Activated T-helper 17 cell treated with anti-CD3 and anti-CD28 coated beads, Interleukin-2, amount 50 U/mL, for 72 hours (primary cell): ENCODE results near the gene DAPK3. TPM values are rescaled to one million over a fixed set of nuclear protein-coding genes. Genes with fewer than 3 reads are reported as not detected.
"Not testable (repeated sequence)": the region's sequence is repeated elsewhere in the genome, so short reads cannot be mapped to it uniquely, and the experiment has no call there.

Experiments
- ATAC-seq: fragments of 150-1000 bp; cut with Tn5 transposase; replicated peaks from 2 replicates; pipeline ENCODE4 v1.10.0; 2021; ENCODE audit warnings: mild to moderate bottlenecking, moderate library complexity
- H3K27ac Mint-ChIP-seq: one replicate; pipeline ENCODE4 v1.8.0; 2022; ENCODE audit warnings: mixed read lengths
- H3K27me3 Mint-ChIP-seq: one replicate; pipeline ENCODE4 v1.8.0; 2022; ENCODE audit warnings: mixed read lengths
- H3K36me3 Mint-ChIP-seq: one replicate; pipeline ENCODE4 v1.8.0; 2022; ENCODE audit warnings: low read depth, mild to moderate bottlenecking, mixed read lengths
- H3K4me1 Mint-ChIP-seq: one replicate; pipeline ENCODE4 v1.8.0; 2022; ENCODE audit warnings: mixed read lengths
- H3K4me3 Mint-ChIP-seq: one replicate; pipeline ENCODE4 v1.8.0; 2022; ENCODE audit warnings: mild to moderate bottlenecking, mixed read lengths
- H3K9me3 Mint-ChIP-seq: one replicate; pipeline ENCODE4 v1.8.0; 2022; ENCODE audit warnings: mixed read lengths
- total RNA-seq, 2 donors: library from RNA; stranded (reverse); gene quantifications; one replicate each; pipeline ENCODE4 v1.2.3, GENCODE V29; 2022

The DAPK3 gene
- total RNA-seq, 2 donors from 2014 or later, result 37.5 to 40.6 TPM

DNA sequence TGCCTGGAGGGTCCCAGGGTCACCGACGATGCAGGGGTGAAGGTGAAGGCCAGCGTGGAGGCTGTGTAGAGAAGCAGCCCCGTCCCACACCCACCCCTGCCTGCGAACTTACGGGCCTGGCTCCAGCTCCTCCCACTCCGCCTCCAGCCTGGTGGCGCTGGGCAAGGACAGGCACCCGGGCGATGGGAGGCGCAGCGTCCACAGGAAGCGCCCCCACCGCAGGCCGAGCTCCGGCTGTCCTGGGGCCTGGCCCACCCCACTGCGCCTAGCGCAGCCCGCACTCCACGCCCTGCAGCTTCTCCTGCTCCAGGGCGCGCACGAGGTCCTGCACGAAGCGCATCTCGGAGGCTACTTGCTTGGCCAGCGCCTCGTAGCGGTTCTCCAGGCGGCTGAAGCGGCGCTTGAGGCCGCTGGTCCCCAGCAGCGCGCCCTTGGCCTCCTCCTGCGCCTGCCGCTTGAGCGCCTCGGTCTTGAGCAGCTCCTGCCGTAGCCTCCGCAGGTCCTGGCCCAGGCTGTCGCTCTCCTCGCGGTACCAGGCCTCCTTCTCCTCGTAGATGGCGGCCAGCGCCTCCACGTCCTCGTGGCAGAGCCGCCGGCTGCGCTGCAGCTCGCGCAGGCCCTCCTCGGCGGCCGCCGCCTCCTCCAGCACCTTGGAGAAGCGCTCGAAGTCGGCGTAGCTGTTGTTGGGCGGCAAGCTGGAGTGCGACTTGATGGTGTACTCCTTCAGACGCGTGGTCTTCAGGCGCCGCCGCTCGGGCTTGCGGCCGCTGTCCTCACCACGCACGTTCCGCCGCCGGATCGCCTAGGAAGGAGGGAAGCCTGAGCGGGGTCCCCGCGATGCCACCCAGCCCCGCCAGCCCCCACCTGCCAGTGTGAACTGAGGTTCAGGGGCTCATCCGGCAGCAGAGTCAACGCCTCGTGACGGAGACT is 11.8 kb downstream of the DAPK3 start:
- peaks cover 57% of the 10 kb centered on the region for H3K36me3 Mint-ChIP-seq
- no peak overlapping the region for H3K27ac Mint-ChIP-seq
- no peaks in the 10 kb centered on the region for H3K9me3 Mint-ChIP-seq
- H3K27me3 Mint-ChIP-seq, result no peaks in the 10 kb centered on the region
- H3K4me3 Mint-ChIP-seq, result no peak overlapping the region
- no peaks in the 10 kb centered on the region for H3K4me1 Mint-ChIP-seq
- ATAC-seq, result no peak

GRCh38 chr19:3955688-3956087 is 15.2 kb downstream of the DAPK3 start:
- no peaks in the 10 kb centered on the region for H3K4me1 Mint-ChIP-seq
- H3K27me3 Mint-ChIP-seq, result no peaks in the 10 kb centered on the region
- H3K9me3 Mint-ChIP-seq, result no peaks in the 10 kb centered on the region
- ATAC-seq, result no peak
- no peak overlapping the region for H3K4me3 Mint-ChIP-seq
- H3K27ac Mint-ChIP-seq, result no peak overlapping the region
- peaks cover 25% of the 10 kb centered on the region for H3K36me3 Mint-ChIP-seq

DNA sequence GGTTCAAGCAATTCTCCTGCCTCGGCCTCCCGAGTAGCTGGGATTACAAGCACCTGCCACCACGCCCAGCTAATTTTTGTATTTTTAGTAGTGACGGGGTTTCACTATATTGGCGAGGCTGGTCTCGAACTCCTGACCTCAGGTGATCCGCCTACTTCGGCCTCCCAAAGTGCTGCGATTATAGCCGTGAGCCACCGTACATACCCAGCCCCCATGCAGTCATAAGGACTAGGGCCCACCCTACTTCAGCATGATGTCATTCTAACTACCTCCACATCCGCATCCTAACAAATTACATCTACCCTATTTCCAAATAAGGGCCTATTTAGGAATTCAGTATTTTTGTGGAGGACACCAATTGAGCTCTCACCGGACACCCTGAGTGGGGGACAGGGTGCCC is 15.6 kb downstream of the DAPK3 start:
- H3K27me3 Mint-ChIP-seq, H3K4me1 Mint-ChIP-seq, H3K4me3 Mint-ChIP-seq, H3K9me3 Mint-ChIP-seq, H3K27ac Mint-ChIP-seq, ATAC-seq: not testable (repeated sequence)
- peaks cover 21% of the 10 kb centered on the region for H3K36me3 Mint-ChIP-seq

DNA sequence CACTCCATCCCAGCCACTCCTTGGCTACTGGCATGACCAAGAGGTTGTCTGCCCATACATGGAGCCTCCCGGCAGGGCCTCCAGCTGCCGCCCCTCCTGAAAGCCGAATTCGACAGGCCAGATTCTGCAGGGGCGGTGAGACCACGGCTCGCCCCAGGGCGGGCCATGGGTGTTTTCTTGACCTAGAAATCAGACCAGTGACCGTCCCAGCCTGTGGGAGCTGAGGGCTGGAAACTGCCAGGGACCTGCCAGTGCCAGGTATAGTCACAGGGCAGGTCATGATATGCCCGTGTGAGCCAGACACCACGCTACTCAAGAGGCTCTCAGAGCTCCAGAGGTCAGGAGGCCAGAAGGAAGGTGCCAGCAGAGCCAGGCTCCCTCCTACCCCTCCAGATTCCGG is 16.8 kb downstream of the DAPK3 start:
- H3K36me3 Mint-ChIP-seq, result peaks cover 10% of the 10 kb centered on the region
- H3K27me3 Mint-ChIP-seq, result no peaks in the 10 kb centered on the region
- no peak for ATAC-seq
- H3K4me1 Mint-ChIP-seq, result no peaks in the 10 kb centered on the region
- no peaks in the 10 kb centered on the region for H3K9me3 Mint-ChIP-seq
- no peak overlapping the region for H3K27ac Mint-ChIP-seq
- no peak overlapping the region for H3K4me3 Mint-ChIP-seq

- H3K27me3 Mint-ChIP-seq, ATAC-seq, H3K9me3 Mint-ChIP-seq, H3K4me1 Mint-ChIP-seq, H3K4me3 Mint-ChIP-seq, H3K27ac Mint-ChIP-seq: not testable (repeated sequence)
- peaks cover 10% of the 10 kb centered on the region for H3K36me3 Mint-ChIP-seq
These were observed 18.1 kb downstream of the DAPK3 start for GRCh38 chr19:3952755-3953276.

DNA sequence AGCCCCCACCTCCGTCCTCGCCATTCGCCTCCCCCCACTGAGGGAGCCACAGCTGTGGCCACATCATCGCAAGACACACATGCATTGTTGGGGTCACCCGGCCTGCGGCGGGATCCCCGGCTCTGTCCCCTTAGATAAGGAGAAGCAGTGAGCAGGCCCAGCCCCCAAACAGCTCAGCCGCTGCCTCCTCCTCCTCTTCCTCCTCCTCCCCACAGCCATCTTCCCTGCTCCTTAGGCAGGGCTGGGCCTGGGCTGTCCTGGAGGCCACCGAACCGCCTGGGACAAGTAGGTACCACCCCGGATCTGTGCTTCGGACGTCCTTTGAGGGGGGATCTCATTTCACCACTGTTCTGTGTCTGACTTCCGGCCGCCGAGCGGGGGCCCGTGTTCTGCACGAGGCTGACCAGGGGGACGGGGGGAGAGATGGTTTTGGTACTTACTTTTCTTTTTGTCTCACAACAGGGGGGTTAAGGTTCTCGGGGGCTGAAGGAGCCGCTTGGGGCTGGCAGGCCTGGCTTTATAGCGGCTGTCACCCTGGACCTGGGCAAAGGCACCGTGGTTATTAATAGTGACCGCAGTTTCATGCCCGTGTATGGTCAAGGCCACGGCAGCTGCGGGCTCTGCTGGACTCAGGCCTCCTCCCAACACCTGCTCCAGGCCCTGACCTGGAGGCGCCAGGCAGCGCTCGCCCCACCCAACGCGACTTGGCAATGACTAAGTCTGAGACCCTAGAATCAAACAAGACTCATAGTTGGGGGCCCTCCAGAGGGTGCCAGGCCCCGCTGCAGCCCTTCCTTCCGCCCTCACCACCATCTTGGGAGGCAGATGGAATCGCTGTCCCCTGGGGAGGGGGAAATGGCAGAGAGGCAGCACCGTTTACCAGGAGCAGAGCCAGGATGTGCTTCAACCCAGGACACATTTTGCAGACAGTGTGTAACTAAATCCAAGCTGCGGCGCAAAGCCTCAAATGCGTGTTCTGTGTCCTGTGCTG is 19.7 kb downstream of the DAPK3 start:
- no peaks in the 10 kb centered on the region for H3K9me3 Mint-ChIP-seq
- H3K4me3 Mint-ChIP-seq, result no peak overlapping the region
- no peak overlapping the region for H3K27ac Mint-ChIP-seq
- no peaks in the 10 kb centered on the region for H3K27me3 Mint-ChIP-seq
- ATAC-seq, result no peak
- H3K4me1 Mint-ChIP-seq, result no peaks in the 10 kb centered on the region
- no peaks in the 10 kb centered on the region for H3K36me3 Mint-ChIP-seq

DNA sequence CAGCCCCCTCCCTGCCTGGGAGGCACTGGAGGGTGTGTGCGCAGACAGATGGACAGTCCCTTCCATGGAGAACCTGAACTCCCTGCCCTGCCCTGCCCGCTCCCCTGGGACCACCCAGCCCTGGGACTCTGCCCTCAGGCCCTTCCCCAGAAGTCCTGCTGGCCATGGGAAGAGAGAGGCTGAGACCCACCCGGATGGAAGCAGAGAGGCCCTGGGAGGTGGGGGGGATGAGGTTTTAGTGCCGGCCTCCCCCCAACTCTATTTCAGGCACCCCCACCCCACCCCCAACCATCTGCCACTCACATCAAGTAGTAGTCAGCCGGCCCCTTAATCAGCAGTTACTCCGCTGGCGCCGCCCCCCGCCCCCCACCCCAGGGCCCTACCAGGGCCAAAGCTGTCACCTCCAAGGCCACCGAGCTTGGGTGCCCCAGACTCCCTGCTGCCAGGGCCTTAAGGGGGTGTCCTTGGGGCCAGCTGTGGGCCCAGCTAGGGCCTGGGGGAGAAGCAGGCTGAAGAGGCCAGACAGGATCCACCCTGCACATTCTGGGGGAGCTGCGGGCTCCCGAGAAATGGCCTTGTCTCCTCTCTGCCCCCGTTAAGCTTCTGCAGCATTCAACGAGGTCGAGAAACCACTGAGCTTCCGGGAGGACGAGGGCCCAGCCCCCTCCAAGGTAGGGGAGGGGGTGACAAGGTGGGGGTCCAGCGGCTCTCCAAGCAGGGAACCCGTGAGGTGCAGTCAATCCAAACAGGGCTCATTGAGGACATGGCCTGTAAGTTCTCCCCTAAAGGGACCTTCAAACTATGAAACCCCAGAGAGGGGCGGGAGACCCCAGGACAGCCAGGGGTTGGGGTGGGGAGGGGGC is 20.7 kb downstream of the DAPK3 start:
- H3K36me3 Mint-ChIP-seq, result no peaks in the 10 kb centered on the region

DNA sequence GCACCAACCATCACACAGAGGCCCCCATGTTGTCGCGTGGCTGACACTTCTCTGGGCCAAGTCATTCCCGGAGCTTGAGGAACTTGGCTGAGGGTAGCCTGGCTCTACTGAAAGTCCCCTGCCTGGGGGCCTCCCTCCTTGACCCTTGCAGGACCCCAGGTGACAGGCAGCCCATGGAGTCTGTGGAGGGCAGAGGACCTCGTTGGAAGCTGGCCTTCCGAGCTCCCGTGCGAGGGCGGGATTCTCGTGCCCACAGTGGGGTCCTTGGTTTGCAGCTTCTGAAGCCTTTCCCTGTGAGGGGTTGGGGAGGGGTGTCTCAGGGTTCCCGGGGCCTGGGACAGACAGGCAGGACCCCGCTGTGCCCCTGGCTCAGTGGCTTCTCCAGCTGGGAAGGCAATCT is 21.6 kb downstream of the DAPK3 start:
- ATAC-seq, result no peak
- no peaks in the 10 kb centered on the region for H3K9me3 Mint-ChIP-seq
- H3K4me3 Mint-ChIP-seq, result no peak overlapping the region
- H3K27me3 Mint-ChIP-seq, result no peaks in the 10 kb centered on the region
- no peaks in the 10 kb centered on the region for H3K4me1 Mint-ChIP-seq
- H3K27ac Mint-ChIP-seq, result no peak overlapping the region
- no peaks in the 10 kb centered on the region for H3K36me3 Mint-ChIP-seq

More for the DNA sequence above, 20.7 kb downstream of the DAPK3 start:
- no peaks in the 10 kb centered on the region for H3K9me3 Mint-ChIP-seq
- no peaks in the 10 kb centered on the region for H3K4me1 Mint-ChIP-seq
- ATAC-seq, result no peak
- no peaks in the 10 kb centered on the region for H3K27me3 Mint-ChIP-seq
- H3K4me3 Mint-ChIP-seq, result no peak overlapping the region
- H3K27ac Mint-ChIP-seq, result no peak overlapping the region

GRCh38 chr19:3947316-3947933 is 23.5 kb downstream of the DAPK3 start:
- not testable (repeated sequence) for H3K4me3 Mint-ChIP-seq, H3K27me3 Mint-ChIP-seq, H3K27ac Mint-ChIP-seq, H3K9me3 Mint-ChIP-seq, H3K4me1 Mint-ChIP-seq, ATAC-seq, H3K36me3 Mint-ChIP-seq

GRCh38 chr19:3945838-3946237 is 25.1 kb downstream of the DAPK3 start:
- Mint-ChIP-seq H3K27ac (no peak overlapping the region), H3K4me3 (no peak overlapping the region), H3K27me3 (no peaks in the 10 kb centered on the region), H3K36me3 (no peaks in the 10 kb centered on the region), H3K4me1 (no peaks in the 10 kb centered on the region), H3K9me3 (no peaks in the 10 kb centered on the region)
- no peak for ATAC-seq

DNA sequence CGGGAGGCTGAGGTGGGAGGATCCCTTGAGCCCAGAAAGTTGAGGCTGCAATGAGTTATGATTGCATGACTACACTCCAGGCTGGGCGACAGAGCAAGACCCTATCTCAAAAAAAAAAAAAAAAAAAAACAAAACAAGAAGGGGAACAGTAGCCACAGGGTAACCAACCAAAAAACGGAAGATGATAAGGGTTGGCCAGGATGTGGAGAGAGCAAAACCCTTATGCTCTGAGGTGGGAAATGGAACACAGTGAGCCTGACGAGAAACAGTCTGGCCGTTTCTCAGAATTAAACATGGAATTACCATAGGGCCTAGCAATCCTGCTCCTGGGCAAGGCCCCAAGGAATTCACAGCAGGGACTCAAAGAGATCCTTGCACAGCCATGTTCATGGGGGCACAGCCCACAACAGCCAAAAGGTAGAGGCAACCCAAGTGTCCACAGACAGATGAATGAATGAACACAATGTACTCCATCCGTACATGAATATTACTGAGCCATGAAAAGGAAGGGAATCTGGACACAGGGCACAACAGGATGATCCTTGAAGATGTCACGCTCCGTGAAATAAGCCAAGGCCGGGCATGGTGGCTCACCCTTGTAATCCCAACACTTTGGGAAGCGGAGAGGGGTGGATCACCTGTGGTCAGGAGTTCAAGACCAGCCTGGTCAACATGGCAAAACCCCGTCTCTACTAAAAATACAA is 26.7 kb downstream of the DAPK3 start:
- Mint-ChIP-seq H3K4me1 (no peaks in the 10 kb centered on the region), H3K27ac (no peak overlapping the region), H3K27me3 (no peaks in the 10 kb centered on the region), H3K36me3 (no peaks in the 10 kb centered on the region), H3K9me3 (no peaks in the 10 kb centered on the region), H3K4me3 (no peak overlapping the region)
- ATAC-seq, result no peak

DNA sequence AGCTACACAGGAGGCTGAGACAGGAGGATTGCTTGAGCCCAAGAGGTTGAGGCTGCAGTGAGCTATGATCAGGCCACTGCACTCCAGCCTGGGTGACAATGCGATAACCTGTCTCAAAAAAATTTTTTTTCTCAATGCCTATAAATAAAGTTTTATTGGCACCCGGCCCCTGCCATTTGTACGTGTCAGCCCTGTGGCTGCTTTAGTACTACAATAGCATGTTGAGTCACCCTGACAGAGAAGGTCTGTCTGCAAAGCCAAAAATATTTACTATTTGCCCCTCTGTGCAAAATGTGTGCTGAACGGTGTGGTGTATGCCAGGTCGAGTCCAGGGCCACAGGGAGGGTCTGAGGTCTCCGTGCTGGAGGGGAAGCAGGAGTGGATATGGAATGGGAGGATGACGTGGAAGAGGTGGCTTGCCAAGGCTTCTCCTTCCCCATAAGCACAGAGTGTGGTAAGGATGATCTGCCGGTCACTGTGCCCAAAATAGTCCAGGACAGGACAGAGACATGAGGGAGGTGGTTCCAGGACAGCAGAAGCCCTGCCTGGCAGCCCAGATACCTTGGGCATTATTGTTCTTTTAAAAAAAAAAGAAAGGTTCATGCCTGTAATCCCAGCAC is 28.0 kb downstream of the DAPK3 start:
- no peaks in the 10 kb centered on the region for H3K4me1 Mint-ChIP-seq

More for the DNA sequence above, 28.0 kb downstream of the DAPK3 start:
- Mint-ChIP-seq H3K36me3 (no peaks in the 10 kb centered on the region), H3K4me3 (no peak overlapping the region), H3K27me3 (no peaks in the 10 kb centered on the region), H3K27ac (no peak overlapping the region), H3K9me3 (no peaks in the 10 kb centered on the region)
- ATAC-seq, result no peak
